GM12878 (cell line): ENCODE results near the gene LIPM. TPM values are rescaled to one million over a fixed set of nuclear protein-coding genes. Genes with fewer than 3 reads are reported as not detected.

ENCODE experiments used
- ATAC-seq: fragments of 200-7000 bp; cut with Tn5 transposase; 3 replicates; pipeline ENCODE4 v1.9.1; 2020; ENCODE audit warnings: mild to moderate bottlenecking, moderate library complexity
- BruUV-seq: library from RNA; stranded (reverse); fragments of 400-500 nt; replicated peaks from 2 replicates; lab custom pipeline; 2021; lab: Mats Ljungman, UMichigan
- CTCF ChIA-PET: fragments of 300-600 bp; sonication (Branson Sonifier 250); formaldehyde crosslinking; extraction: SDS; loops from one replicate; lab custom pipeline; 2021; ENCODE audit warnings: inconsistent platforms; lab: Yijun Ruan, JAX
- POLR2A ChIA-PET: fragments of 350-600 bp; formaldehyde crosslinking; extraction: SDS; loops from one replicate; lab custom pipeline; 2021; ENCODE audit warnings: inconsistent platforms; lab: Charles Lee
- RAD21 ChIA-PET: fragments of 300-600 bp; sonication (Branson Sonifier 250); formaldehyde crosslinking; loops from one replicate; lab custom pipeline; 2023; ENCODE audit warnings: antibody characterized with exemption; ENCODE audit not compliant: unreplicated experiment; lab: Charles Lee
- SMC1A ChIA-PET: fragments of 300-600 bp; sonication (Branson Sonifier 250); formaldehyde crosslinking; loops from one replicate; lab custom pipeline; 2023; ENCODE audit not compliant: unreplicated experiment, uncharacterized antibody; lab: Charles Lee
- DNase-seq: peaks from one replicate; pipeline ENCODE4 v3.0.0-alpha.2; 2011; ENCODE audit warnings: low read depth, low spot score
- FAIRE-seq: peaks from 3 replicates; lab custom pipeline; 2011; peaks lifted over from hg19 to GRCh38; lab: Jason Lieb, UNC
- H2AFZ ChIP-seq: 2 replicates; pipeline ENCODE4 v1.6.0; 2011; ENCODE audit warnings: low read depth, low read length, control low read depth; ENCODE audit not compliant: control insufficient read depth
- H3K27ac ChIP-seq: 2 replicates; pipeline ENCODE4 v1.5.1; 2011; ENCODE audit warnings: control low read depth; ENCODE audit not compliant: control insufficient read depth, insufficient read depth
- H3K27me3 ChIP-seq, 2 experiments: replicated peaks in 1 of 2; 2 replicates each; pipeline versions ENCODE4 v1.6.0 to v1.6.1; 2011; ENCODE audit warnings: low read length in 1 of 2; ENCODE audit not compliant: control insufficient read depth in 2 of 2, insufficient read depth in 2 of 2
- H3K36me3 ChIP-seq, 2 experiments: 2 replicates each; pipeline ENCODE4 v1.5.1; 2011; ENCODE audit warnings: low read length in 1 of 2; ENCODE audit not compliant: control insufficient read depth in 2 of 2, insufficient read depth in 2 of 2
- H3K4me1 ChIP-seq: 2 replicates; pipeline ENCODE4 v1.6.1; 2011; ENCODE audit warnings: mild to moderate bottlenecking, low read length, moderate library complexity, mixed read lengths; ENCODE audit not compliant: control insufficient read depth, insufficient read depth
- H3K4me2 ChIP-seq: 2 replicates; pipeline ENCODE4 v1.6.0; 2011; ENCODE audit warnings: control low read depth; ENCODE audit not compliant: control insufficient read depth, insufficient read depth
- H3K4me3 ChIP-seq: fragments of 200-600 bp; sonication (generic); 2 replicates; pipeline ENCODE4 v1.5.1; 2016
- H3K79me2 ChIP-seq: 2 replicates; pipeline ENCODE4 v1.6.0; 2011; ENCODE audit warnings: low read length; ENCODE audit not compliant: control insufficient read depth, insufficient read depth
- H3K9ac ChIP-seq: 2 replicates; pipeline ENCODE4 v1.8.0; 2011; ENCODE audit warnings: low read length, control low read depth, mixed read lengths; ENCODE audit not compliant: control insufficient read depth, insufficient read depth
- H3K9me3 ChIP-seq: replicated peaks from 3 replicates; pipeline ENCODE4 v1.5.1; 2011; ENCODE audit warnings: mild to moderate bottlenecking, low read length; ENCODE audit not compliant: control insufficient read depth, insufficient read depth
- H4K20me1 ChIP-seq: 2 replicates; pipeline ENCODE4 v1.6.0; 2011; ENCODE audit not compliant: control insufficient read depth, insufficient read depth
- CBX3 ChIP-seq: fragments of 200-600 bp; sonication (generic); IDR thresholded peaks from 2 replicates; pipeline ENCODE4 v1.6.1; 2016; ENCODE audit warnings: low read depth, borderline replicate concordance
- EGR1 ChIP-seq, 2 experiments: IDR thresholded peaks; 1 replicate in 1 of 2; 2 replicates in 1 of 2; pipeline ENCODE4 v1.6.1; 2011 to 2012; ENCODE audit warnings: low read depth in 2 of 2, low read length in 2 of 2, borderline replicate concordance in 1 of 2, mild to moderate bottlenecking in 1 of 2, moderate library complexity in 1 of 2
- FOS ChIP-seq: IDR thresholded peaks from 3 replicates; pipeline ENCODE4 v1.6.1; 2011; ENCODE audit warnings: borderline replicate concordance; ENCODE audit not compliant: insufficient read length; ENCODE audit errors: extremely low read depth
- MEF2B ChIP-seq: fragments of 450-650 bp; IDR thresholded peaks from 2 replicates; pipeline ENCODE4 v1.6.1; 2018; ENCODE audit warnings: mild to moderate bottlenecking, moderate library complexity; ENCODE audit not compliant: partially characterized antibody, poor library complexity, severe bottlenecking
- RBBP5 ChIP-seq: fragments of 200-600 bp; sonication (generic); conservative IDR thresholded peaks from 2 replicates; pipeline ENCODE4 v1.6.1; 2016
- RUNX3 ChIP-seq: IDR thresholded peaks from 2 replicates; pipeline ENCODE4 v1.6.1; 2012; ENCODE audit warnings: low read length, inconsistent platforms
- TARDBP ChIP-seq: IDR thresholded peaks from 2 replicates; pipeline ENCODE4 v1.6.1; 2016; ENCODE audit warnings: borderline replicate concordance
- WGBS: methylation state at CpG from one replicate; pipeline ENCODE4 v1.1.6; 2016; ENCODE audit warnings: low lambda C conversion rate; ENCODE audit not compliant: insufficient replicate concordance, insufficient coverage; ENCODE audit errors: missing lambda C conversion rate; 5-methylcytosine and 5-hydroxymethylcytosine counted together
- in situ Hi-C: fragments of 300-500 bp; cut with MboI; formaldehyde crosslinking; loops from 9 replicates; pipeline ENCODE4 v1.14.3; 2018; ENCODE audit warnings: mixed read lengths
- intact Hi-C: fragments of 100-400 bp; cut with micrococcal nuclease; formaldehyde crosslinking; loops from one replicate; pipeline ENCODE4 v1.14.2; 2022; ENCODE audit not compliant: unreplicated experiment
- polyA plus RNA-seq, 11 experiments: library from polyadenylated mRNA; depleted of rRNA in 4 of 11; unstranded in 6 of 11; stranded (reverse) in 5 of 11; fragments of >200 nt; fragmentation: Nextera tagmentation in 4 of 11; fragmentation: Illumina TruSeq in 1 of 11; extraction: Ambion mirVana in 4 of 11; extraction: Trizol in 1 of 11; gene quantifications; 1 replicate in 1 of 11; 2 replicates in 10 of 11; pipeline versions ENCODE4 v1.2.1 to v1.2.3, GENCODE V29; 2011 to 2016; ENCODE audit warnings: inconsistent platforms in 2 of 11, missing spikeins in 2 of 11, low read depth in 1 of 11
- total RNA-seq, 4 experiments: library from RNA; depleted of rRNA in 3 of 4; stranded (reverse); fragments of >200 nt in 3 of 4; fragmentation: Illumina TruSeq in 1 of 4; extraction: Trizol in 1 of 4; gene quantifications; 2 replicates each; pipeline versions ENCODE4 v1.2.1 to v1.2.3, GENCODE V29; 2013 to 2021
- TF ChIP-seq, protein P1 (sequence below): fragments of 450-650 bp; IDR thresholded peaks from 2 replicates; pipeline ENCODE4 v1.6.1; 2016; ENCODE audit warnings: mild to moderate bottlenecking
- TF ChIP-seq, protein P2 (sequence below): IDR thresholded peaks from 2 replicates; pipeline ENCODE4 v1.6.1; 2012; ENCODE audit warnings: improper control_type of control experiment, low read depth, low read length; ENCODE audit not compliant: insufficient replicate concordance
- TF ChIP-seq, protein P3 (sequence below): fragments of 450-650 bp; formaldehyde crosslinking; IDR thresholded peaks from 2 replicates; pipeline ENCODE4 v1.4.0; 2022; ENCODE audit warnings: mild to moderate bottlenecking, moderate library complexity

LIPM gene
- total and polyA plus RNA-seq, 10 of the 15 experiments (the other 5 are each of a cell fraction or from before 2014, with no cell fraction given) = not detected

DNA sequence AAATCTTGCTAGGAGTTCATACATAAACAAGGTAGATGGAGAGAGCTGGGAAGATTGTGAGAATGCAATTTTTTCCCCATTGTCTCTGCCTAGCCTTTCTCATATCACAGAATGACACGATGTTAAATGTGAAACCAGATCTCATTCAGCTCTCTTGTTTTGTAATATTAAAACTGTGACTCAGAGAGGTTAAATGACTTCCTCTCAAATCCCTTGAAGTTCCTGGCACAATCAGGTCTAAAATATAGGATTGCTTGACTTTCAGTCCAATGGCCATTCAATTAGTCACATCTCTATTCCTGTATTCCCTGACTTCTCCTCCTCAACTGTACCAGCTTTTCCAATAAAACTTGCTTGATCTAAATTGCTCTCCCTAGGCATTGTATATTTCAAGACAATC, 46.0 kb downstream of the LIPM start:
- RAD21 ChIA-PET = interaction anchor here (0.7 to 0.9 kb wide), 3 partner anchors 9 to 38 kb away, joined by 3 to 5 read pairs (median 3); no protein-coding TSS in a partner anchor
- POLR2A ChIA-PET = no interaction called here
- Histone ChIP-seq H3K4me1 (peaks cover 4% of the 10 kb centered on the region; the same call in 1 of the 2 replicates), H2AFZ (peak overlapping the region; percentile 35; the same call in 1 of the 2 replicates), H3K4me3 (0 out of 2 replicates have a peak overlapping the region, but pooled peaks have one; percentile 6), H3K36me3 (no peaks in the 10 kb centered on the region), H4K20me1 (no peaks in the 10 kb centered on the region), H3K27ac (no peak overlapping the region), H3K4me2 (peak overlapping the region; percentile 28), H3K79me2 (no peaks in the 10 kb centered on the region), H3K9me3 (no peaks in the 10 kb centered on the region), H3K27me3 (no peaks in the 10 kb centered on the region), H3K9ac (no peak overlapping the region)
- ATAC-seq (peak; percentile 83), FAIRE-seq (no peak), DNase-seq (no peak)
- no TSS peak for BruUV-seq
- SMC1A ChIA-PET = interaction anchor here (0.7 to 1.0 kb wide), 5 partner anchors 8 to 53 kb away, joined by 3 to 4 read pairs (median 4); no protein-coding TSS in a partner anchor
- intact Hi-C loops = no loop called here
- CTCF ChIA-PET = interaction anchor here (0.8 to 2.4 kb wide), 5 partner anchors 10 to 370 kb away, joined by 3 to 13 read pairs (median 4); no protein-coding TSS in a partner anchor
- 5% methylated on average over 1 of the region's 1 CpG for WGBS
- in situ Hi-C loops = no loop called here
- TF ChIP-seq RBBP5 = no peak
- TF ChIP-seq TARDBP = no peak
- TF ChIP-seq EGR1 (IDR thresholded peaks at IDR 0.05; ENCODE audit: borderline replicate concordance in 1 of 2, low read depth in 2 of 2, low read length in 2 of 2) = no peak
- TF ChIP-seq, protein P1, sequence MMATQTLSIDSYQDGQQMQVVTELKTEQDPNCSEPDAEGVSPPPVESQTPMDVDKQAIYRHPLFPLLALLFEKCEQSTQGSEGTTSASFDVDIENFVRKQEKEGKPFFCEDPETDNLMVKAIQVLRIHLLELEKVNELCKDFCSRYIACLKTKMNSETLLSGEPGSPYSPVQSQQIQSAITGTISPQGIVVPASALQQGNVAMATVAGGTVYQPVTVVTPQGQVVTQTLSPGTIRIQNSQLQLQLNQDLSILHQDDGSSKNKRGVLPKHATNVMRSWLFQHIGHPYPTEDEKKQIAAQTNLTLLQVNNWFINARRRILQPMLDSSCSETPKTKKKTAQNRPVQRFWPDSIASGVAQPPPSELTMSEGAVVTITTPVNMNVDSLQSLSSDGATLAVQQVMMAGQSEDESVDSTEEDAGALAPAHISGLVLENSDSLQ = no peak
- TF ChIP-seq, protein P2, sequence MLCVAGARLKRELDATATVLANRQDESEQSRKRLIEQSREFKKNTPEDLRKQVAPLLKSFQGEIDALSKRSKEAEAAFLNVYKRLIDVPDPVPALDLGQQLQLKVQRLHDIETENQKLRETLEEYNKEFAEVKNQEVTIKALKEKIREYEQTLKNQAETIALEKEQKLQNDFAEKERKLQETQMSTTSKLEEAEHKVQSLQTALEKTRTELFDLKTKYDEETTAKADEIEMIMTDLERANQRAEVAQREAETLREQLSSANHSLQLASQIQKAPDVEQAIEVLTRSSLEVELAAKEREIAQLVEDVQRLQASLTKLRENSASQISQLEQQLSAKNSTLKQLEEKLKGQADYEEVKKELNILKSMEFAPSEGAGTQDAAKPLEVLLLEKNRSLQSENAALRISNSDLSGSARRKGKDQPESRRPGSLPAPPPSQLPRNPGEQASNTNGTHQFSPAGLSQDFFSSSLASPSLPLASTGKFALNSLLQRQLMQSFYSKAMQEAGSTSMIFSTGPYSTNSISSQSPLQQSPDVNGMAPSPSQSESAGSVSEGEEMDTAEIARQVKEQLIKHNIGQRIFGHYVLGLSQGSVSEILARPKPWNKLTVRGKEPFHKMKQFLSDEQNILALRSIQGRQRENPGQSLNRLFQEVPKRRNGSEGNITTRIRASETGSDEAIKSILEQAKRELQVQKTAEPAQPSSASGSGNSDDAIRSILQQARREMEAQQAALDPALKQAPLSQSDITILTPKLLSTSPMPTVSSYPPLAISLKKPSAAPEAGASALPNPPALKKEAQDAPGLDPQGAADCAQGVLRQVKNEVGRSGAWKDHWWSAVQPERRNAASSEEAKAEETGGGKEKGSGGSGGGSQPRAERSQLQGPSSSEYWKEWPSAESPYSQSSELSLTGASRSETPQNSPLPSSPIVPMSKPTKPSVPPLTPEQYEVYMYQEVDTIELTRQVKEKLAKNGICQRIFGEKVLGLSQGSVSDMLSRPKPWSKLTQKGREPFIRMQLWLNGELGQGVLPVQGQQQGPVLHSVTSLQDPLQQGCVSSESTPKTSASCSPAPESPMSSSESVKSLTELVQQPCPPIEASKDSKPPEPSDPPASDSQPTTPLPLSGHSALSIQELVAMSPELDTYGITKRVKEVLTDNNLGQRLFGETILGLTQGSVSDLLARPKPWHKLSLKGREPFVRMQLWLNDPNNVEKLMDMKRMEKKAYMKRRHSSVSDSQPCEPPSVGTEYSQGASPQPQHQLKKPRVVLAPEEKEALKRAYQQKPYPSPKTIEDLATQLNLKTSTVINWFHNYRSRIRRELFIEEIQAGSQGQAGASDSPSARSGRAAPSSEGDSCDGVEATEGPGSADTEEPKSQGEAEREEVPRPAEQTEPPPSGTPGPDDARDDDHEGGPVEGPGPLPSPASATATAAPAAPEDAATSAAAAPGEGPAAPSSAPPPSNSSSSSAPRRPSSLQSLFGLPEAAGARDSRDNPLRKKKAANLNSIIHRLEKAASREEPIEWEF = no peak
- no peak for TF ChIP-seq CBX3
- peak; percentile 38; the same call in 1 of the 2 replicates for TF ChIP-seq RUNX3
- TF ChIP-seq, protein P3, sequence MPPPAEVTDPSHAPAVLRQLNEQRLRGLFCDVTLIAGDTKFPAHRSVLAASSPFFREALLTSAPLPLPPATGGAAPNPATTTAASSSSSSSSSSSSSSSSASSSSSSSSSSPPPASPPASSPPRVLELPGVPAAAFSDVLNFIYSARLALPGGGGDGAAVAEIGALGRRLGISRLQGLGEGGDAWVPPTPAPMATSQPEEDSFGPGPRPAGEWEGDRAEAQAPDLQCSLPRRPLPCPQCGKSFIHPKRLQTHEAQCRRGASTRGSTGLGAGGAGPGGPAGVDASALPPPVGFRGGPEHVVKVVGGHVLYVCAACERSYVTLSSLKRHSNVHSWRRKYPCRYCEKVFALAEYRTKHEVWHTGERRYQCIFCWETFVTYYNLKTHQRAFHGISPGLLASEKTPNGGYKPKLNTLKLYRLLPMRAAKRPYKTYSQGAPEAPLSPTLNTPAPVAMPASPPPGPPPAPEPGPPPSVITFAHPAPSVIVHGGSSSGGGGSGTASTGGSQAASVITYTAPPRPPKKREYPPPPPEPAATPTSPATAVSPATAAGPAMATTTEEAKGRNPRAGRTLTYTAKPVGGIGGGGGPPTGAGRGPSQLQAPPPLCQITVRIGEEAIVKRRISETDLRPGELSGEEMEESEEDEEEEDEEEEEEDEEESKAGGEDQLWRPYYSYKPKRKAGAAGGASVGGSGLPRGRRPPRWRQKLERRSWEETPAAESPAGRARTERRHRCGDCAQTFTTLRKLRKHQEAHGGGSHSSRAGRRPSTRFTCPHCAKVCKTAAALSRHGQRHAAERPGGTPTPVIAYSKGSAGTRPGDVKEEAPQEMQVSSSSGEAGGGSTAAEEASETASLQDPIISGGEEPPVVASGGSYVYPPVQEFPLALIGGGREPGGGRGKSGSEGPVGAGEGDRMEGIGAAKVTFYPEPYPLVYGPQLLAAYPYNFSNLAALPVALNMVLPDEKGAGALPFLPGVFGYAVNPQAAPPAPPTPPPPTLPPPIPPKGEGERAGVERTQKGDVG (CRISPR knock-in tag) = no peak
- no peak for TF ChIP-seq FOS
- TF ChIP-seq MEF2B = no peak
